Activated naive CD4-positive, alpha-beta T cell treated with anti-CD3 and anti-CD28 coated beads for 36 hours (primary cell): Measurements from ENCODE around the gene NDFIP2. TPM values are rescaled to one million over a fixed set of nuclear protein-coding genes. Genes with fewer than 3 reads are reported as not detected.
"Not testable (repeated sequence)": the region's sequence is repeated elsewhere in the genome, so short reads cannot be mapped to it uniquely, and the experiment has no call there.

Source experiments
- CTCF ChIA-PET: fragments of 350-600 bp; sonication (Branson Sonifier 250); formaldehyde crosslinking; loops from one replicate; lab custom pipeline; 2021; ENCODE audit warnings: antibody characterized with exemption; lab: Charles Lee
- DNase-seq: peaks from one replicate; pipeline ENCODE4 v3.0.0-alpha.2; 2020
- H3K27ac Mint-ChIP-seq: one replicate; pipeline ENCODE4 v1.8.0; 2021; ENCODE audit warnings: mild to moderate bottlenecking, mixed read lengths
- H3K27me3 Mint-ChIP-seq: one replicate; pipeline ENCODE4 v1.8.0; 2021; ENCODE audit warnings: low read depth, mixed read lengths
- H3K36me3 Mint-ChIP-seq: one replicate; pipeline ENCODE4 v1.8.0; 2021; ENCODE audit warnings: low read depth, mixed read lengths
- H3K4me1 Mint-ChIP-seq: one replicate; pipeline ENCODE4 v1.8.0; 2021; ENCODE audit warnings: low read depth, mixed read lengths
- H3K4me3 Mint-ChIP-seq: one replicate; pipeline ENCODE4 v1.8.0; 2021; ENCODE audit warnings: mild to moderate bottlenecking, moderate library complexity, mixed read lengths
- H3K9me3 Mint-ChIP-seq: one replicate; pipeline ENCODE4 v1.8.0; 2021; ENCODE audit warnings: mixed read lengths
- intact Hi-C: fragments of 100-400 bp; cut with micrococcal nuclease; formaldehyde crosslinking; loops from one replicate; pipeline ENCODE4 v1.15.1; 2023
- total RNA-seq, 2 experiments: library from RNA; stranded (reverse); gene quantifications; one replicate each; pipeline ENCODE4 v1.2.3, GENCODE V29; 2021

Gene NDFIP2
- total RNA-seq, 2 experiments from 2014 or later = 89.5 to 90.8 TPM

- H3K27me3 Mint-ChIP-seq, intact Hi-C loops, H3K4me1 Mint-ChIP-seq, DNase-seq, H3K36me3 Mint-ChIP-seq, H3K27ac Mint-ChIP-seq, H3K4me3 Mint-ChIP-seq, CTCF ChIA-PET, H3K9me3 Mint-ChIP-seq: not testable (repeated sequence)
These were observed 92.9 kb downstream of the NDFIP2 start for GRCh38 chr13:79573892-79574291.

GRCh38 chr13:79581870-79582315 is 100.9 kb downstream of the NDFIP2 start:
- no peak for DNase-seq
- Mint-ChIP-seq H3K9me3 (peaks cover 2% of the 10 kb centered on the region), H3K4me3 (no peak overlapping the region), H3K27me3 (no peaks in the 10 kb centered on the region), H3K4me1 (no peaks in the 10 kb centered on the region), H3K27ac (no peak overlapping the region), H3K36me3 (no peaks in the 10 kb centered on the region)
- intact Hi-C loops = no loop called here
- CTCF ChIA-PET = no interaction called here

GRCh38 chr13:79582896-79583295 is 101.9 kb downstream of the NDFIP2 start:
- H3K36me3 Mint-ChIP-seq = no peaks in the 10 kb centered on the region
- H3K27ac Mint-ChIP-seq = no peak overlapping the region
- CTCF ChIA-PET = interaction anchor here (0.6 to 1.6 kb wide), 2 partner anchors 159 to 621 kb away, joined by 3 to 6 read pairs; no protein-coding TSS in a partner anchor
- H3K9me3 Mint-ChIP-seq = no peaks in the 10 kb centered on the region
- H3K27me3 Mint-ChIP-seq = no peaks in the 10 kb centered on the region
- DNase-seq = no peak
- H3K4me1 Mint-ChIP-seq = no peaks in the 10 kb centered on the region
- no peak overlapping the region for H3K4me3 Mint-ChIP-seq
- intact Hi-C loops = no loop called here

GRCh38 chr13:79585033-79585432 is 104.1 kb downstream of the NDFIP2 start:
- DNase-seq = no peak
- CTCF ChIA-PET = no interaction called here
- no peak overlapping the region for H3K4me3 Mint-ChIP-seq

GRCh38 chr13:79589603-79590393 is 108.8 kb downstream of the NDFIP2 start:
- CTCF ChIA-PET = no interaction called here
- H3K27me3 Mint-ChIP-seq = no peaks in the 10 kb centered on the region
- no peak overlapping the region for H3K4me3 Mint-ChIP-seq
- intact Hi-C loops = no loop called here
- no peak overlapping the region for H3K27ac Mint-ChIP-seq
- no peaks in the 10 kb centered on the region for H3K4me1 Mint-ChIP-seq
- H3K9me3 Mint-ChIP-seq = peaks cover 4% of the 10 kb centered on the region
- H3K36me3 Mint-ChIP-seq = no peaks in the 10 kb centered on the region
- DNase-seq = no peak

More at GRCh38 chr13:79585033-79585432, 104.1 kb downstream of the NDFIP2 start:
- Mint-ChIP-seq H3K27me3 (no peaks in the 10 kb centered on the region), H3K9me3 (peaks cover 4% of the 10 kb centered on the region), H3K27ac (no peak overlapping the region), H3K4me1 (no peaks in the 10 kb centered on the region), H3K36me3 (no peaks in the 10 kb centered on the region)
- intact Hi-C loops = no loop called here

GRCh38 chr13:79590394-79590676 is 109.4 kb downstream of the NDFIP2 start:
- no peak for DNase-seq
- no peaks in the 10 kb centered on the region for H3K4me1 Mint-ChIP-seq
- CTCF ChIA-PET = no interaction called here
- H3K27me3 Mint-ChIP-seq = no peaks in the 10 kb centered on the region
- intact Hi-C loops = no loop called here
- H3K9me3 Mint-ChIP-seq = peaks cover 4% of the 10 kb centered on the region
- H3K36me3 Mint-ChIP-seq = no peaks in the 10 kb centered on the region
- H3K4me3 Mint-ChIP-seq = no peak overlapping the region
- no peak overlapping the region for H3K27ac Mint-ChIP-seq

- intact Hi-C loops = no loop called here
- Mint-ChIP-seq H3K9me3 (peaks cover 4% of the 10 kb centered on the region), H3K4me3 (no peak overlapping the region), H3K27me3 (no peaks in the 10 kb centered on the region), H3K36me3 (no peaks in the 10 kb centered on the region), H3K4me1 (no peaks in the 10 kb centered on the region), H3K27ac (no peak overlapping the region)
- CTCF ChIA-PET = no interaction called here
- DNase-seq = no peak
These were observed 110.5 kb downstream of the NDFIP2 start for GRCh38 chr13:79591493-79591892.

- Mint-ChIP-seq H3K9me3 (peaks cover 2% of the 10 kb centered on the region), H3K27me3 (no peaks in the 10 kb centered on the region), H3K4me3 (no peak overlapping the region), H3K36me3 (no peaks in the 10 kb centered on the region), H3K4me1 (no peaks in the 10 kb centered on the region), H3K27ac (no peak overlapping the region)
- intact Hi-C loops = no loop called here
- no peak for DNase-seq
- CTCF ChIA-PET = no interaction called here
These were observed 112.2 kb downstream of the NDFIP2 start for GRCh38 chr13:79593121-79593520.

- CTCF ChIA-PET = interaction anchor here (0.7 kb wide), 1 partner anchor 116 kb away, joined by 3 read pairs; no protein-coding TSS in a partner anchor
These were observed 112.8 kb downstream of the NDFIP2 start for GRCh38 chr13:79593641-79594275.

GRCh38 chr13:79600146-79600545 is 119.2 kb downstream of the NDFIP2 start:
- intact Hi-C loops, H3K36me3 Mint-ChIP-seq, H3K27ac Mint-ChIP-seq, H3K4me3 Mint-ChIP-seq, H3K9me3 Mint-ChIP-seq, H3K27me3 Mint-ChIP-seq, CTCF ChIA-PET, H3K4me1 Mint-ChIP-seq, DNase-seq: not testable (repeated sequence)

More at GRCh38 chr13:79593641-79594275, 112.8 kb downstream of the NDFIP2 start:
- H3K27me3 Mint-ChIP-seq = no peaks in the 10 kb centered on the region
- no peaks in the 10 kb centered on the region for H3K4me1 Mint-ChIP-seq
- intact Hi-C loops = no loop called here
- no peak for DNase-seq
- no peak overlapping the region for H3K4me3 Mint-ChIP-seq
- H3K27ac Mint-ChIP-seq = no peak overlapping the region
- no peaks in the 10 kb centered on the region for H3K36me3 Mint-ChIP-seq
- H3K9me3 Mint-ChIP-seq = no peaks in the 10 kb centered on the region

- no peaks in the 10 kb centered on the region for H3K36me3 Mint-ChIP-seq
These were observed 122.0 kb downstream of the NDFIP2 start for GRCh38 chr13:79602936-79603335.

GRCh38 chr13:79604752-79605151 is 123.8 kb downstream of the NDFIP2 start:
- no peak overlapping the region for H3K27ac Mint-ChIP-seq
- H3K9me3 Mint-ChIP-seq = no peaks in the 10 kb centered on the region
- H3K4me3 Mint-ChIP-seq = no peak overlapping the region
- intact Hi-C loops = no loop called here
- no peaks in the 10 kb centered on the region for H3K4me1 Mint-ChIP-seq
- H3K36me3 Mint-ChIP-seq = no peaks in the 10 kb centered on the region
- no peaks in the 10 kb centered on the region for H3K27me3 Mint-ChIP-seq
- CTCF ChIA-PET = no interaction called here
- DNase-seq = no peak

More at GRCh38 chr13:79602936-79603335, 122.0 kb downstream of the NDFIP2 start:
- no peak overlapping the region for H3K4me3 Mint-ChIP-seq
- H3K27ac Mint-ChIP-seq = no peak overlapping the region
- no peak for DNase-seq
- H3K9me3 Mint-ChIP-seq = no peaks in the 10 kb centered on the region
- CTCF ChIA-PET = no interaction called here
- no peaks in the 10 kb centered on the region for H3K4me1 Mint-ChIP-seq
- intact Hi-C loops = no loop called here
- no peaks in the 10 kb centered on the region for H3K27me3 Mint-ChIP-seq
